ENCODE data around the gene CCDC88C. TPM values are rescaled to one million over a fixed set of nuclear protein-coding genes. Genes with fewer than 3 reads are reported as not detected.
A peak's percentile ranks its signal among the peaks of the same experiment; 100 is the strongest.

Gene CCDC88C
- total and polyA plus RNA-seq, 11 donors, result 2.4 to 15.6 (median 4.8) TPM

DNA sequence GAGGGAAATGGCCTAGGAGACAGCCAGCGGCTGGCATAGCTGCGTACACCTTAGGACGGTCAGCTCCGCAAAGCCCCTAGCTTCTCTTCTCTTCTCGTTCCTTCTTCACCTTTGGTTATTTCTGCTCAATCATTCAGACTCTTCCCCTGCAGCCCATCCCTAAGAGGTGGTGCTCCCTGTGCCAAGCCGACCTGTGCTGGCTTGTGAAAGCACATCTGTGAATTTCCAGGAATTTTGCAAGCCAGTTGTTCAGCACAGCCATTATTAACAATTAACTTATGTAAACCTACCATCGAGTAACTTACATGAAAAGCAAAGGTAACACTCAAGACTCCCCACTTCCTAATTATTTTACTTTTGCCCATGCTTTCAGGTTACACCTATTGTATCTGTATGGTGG lies 152.2 kb downstream of the CCDC88C start:
- Histone ChIP-seq H3K36me3 (no peaks in the 10 kb centered on the region), H3K9me3 (peaks cover 0 to 6% (median 0%) of the 10 kb centered on the region in 12 donors), H3K4me1 (peaks cover 0 to 24% (median 7%) of the 10 kb centered on the region in 12 donors), H3K4me3 (no peak overlapping the region), H3K27me3 (peaks cover 0 to 21% (median 0%) of the 10 kb centered on the region in 9 donors), H3K27ac (no peak overlapping the region)
- ATAC-seq, result no peak
- WGBS, 4 donors, result 94 to 97% (median 95%) methylated on average over 7 of the region's 7 CpGs
- peak in 1 of 5 donors; percentile 4 for DNase-seq
- intact Hi-C loops (cut with DNase I), result no loop called here
- TF ChIP-seq, protein P1, sequence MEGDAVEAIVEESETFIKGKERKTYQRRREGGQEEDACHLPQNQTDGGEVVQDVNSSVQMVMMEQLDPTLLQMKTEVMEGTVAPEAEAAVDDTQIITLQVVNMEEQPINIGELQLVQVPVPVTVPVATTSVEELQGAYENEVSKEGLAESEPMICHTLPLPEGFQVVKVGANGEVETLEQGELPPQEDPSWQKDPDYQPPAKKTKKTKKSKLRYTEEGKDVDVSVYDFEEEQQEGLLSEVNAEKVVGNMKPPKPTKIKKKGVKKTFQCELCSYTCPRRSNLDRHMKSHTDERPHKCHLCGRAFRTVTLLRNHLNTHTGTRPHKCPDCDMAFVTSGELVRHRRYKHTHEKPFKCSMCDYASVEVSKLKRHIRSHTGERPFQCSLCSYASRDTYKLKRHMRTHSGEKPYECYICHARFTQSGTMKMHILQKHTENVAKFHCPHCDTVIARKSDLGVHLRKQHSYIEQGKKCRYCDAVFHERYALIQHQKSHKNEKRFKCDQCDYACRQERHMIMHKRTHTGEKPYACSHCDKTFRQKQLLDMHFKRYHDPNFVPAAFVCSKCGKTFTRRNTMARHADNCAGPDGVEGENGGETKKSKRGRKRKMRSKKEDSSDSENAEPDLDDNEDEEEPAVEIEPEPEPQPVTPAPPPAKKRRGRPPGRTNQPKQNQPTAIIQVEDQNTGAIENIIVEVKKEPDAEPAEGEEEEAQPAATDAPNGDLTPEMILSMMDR (IDR thresholded peaks at IDR 0.05), result no peak
- TF ChIP-seq POLR2A (IDR thresholded peaks at IDR 0.05), result no peak

DNA sequence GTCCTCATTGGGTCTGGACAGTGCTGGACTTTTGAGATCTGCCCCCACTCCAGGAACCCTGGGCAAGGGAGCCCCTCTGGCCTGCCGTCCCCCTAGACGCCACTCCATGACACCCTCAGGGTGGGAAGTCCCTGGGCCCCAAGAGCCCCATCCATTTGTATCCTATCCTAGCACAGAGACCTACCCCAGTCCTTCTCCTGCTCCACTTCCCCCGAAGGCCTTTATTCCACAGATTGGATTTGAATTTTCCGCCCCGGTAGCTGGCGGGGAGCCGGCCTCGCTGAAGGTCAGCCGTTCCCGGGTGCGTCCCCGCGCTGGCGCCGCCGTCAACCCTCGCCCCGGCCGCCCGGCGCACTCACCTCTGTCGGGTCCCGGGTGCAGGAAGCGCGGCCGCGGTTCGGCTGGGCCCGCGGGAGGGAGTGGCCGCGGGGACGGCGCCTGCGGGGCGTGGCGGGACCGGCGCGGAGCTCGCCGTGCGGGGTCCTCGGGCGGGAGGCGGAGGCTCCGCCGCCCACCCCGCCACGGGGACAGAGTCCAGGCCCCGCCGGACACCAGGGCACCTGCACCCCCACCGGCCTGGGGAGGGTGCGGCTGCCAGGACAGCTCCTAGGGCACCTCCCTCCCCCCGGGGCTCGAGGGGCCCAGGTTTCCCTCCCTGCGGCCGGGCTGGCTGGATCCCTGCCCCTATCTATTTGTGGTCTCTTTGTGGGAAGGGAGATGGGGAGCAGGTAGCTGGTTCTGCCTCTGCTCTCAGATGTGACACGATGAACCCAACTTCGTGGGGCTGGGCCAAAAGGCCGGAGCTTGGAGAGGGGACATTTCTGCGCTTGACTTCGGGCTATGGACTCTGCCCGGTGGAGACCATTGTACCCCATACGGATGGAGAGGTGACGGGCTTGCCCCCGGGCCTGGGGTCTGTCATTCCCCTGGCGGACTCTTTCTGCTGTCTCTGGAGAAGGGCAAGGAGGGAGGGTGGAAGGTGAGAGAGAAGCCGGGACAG lies 153.2 kb downstream of the CCDC88C start:
- 10 to 19% (median 11%) methylated on average over 40 to 69 of the region's 69 CpGs for WGBS, 4 donors
- intact Hi-C loops (cut with DNase I), result no loop called here
- peak in 2 of 5 donors; percentile 37 to 43 for DNase-seq

DNA sequence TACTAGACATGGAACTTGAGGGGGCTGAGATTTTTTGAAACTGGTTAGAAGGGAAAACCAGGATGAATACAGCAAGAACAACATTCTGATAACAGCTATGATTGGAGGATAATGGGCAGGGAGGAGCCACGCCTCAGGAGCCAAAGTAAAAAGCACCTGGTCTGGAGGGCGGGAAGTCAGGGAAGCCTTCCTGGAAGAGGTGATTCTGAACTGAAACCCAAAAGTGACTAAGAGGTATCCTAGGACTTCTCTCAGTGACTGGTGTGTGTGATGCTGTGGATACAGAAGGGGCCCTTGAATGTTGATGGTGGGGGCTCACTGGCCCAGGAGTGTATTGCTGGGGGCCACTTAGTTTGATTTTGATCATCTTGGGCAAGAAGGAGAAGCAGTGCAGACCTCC lies 154.3 kb downstream of the CCDC88C start:
- TF ChIP-seq, protein P1 (IDR thresholded peaks at IDR 0.05), result no peak
- no peak for TF ChIP-seq POLR2A (IDR thresholded peaks at IDR 0.05)
- ATAC-seq (no peak), DNase-seq (no peak)
- H3K4me1 ChIP-seq, result peaks cover 0 to 16% (median 0%) of the 10 kb centered on the region in 12 donors
- H3K27ac ChIP-seq, result no peak overlapping the region
- intact Hi-C loops (cut with DNase I), result no loop called here
- 96 to 99% (median 97%) methylated on average over 2 of the region's 2 CpGs for WGBS, 4 donors
- peaks cover 0 to 6% (median 0%) of the 10 kb centered on the region in 12 donors for H3K9me3 ChIP-seq
- H3K27me3 ChIP-seq, result peaks cover 0 to 21% (median 0%) of the 10 kb centered on the region in 9 donors
- no peaks in the 10 kb centered on the region for H3K36me3 ChIP-seq
- peak overlapping the region in 1 of 12 donors; percentile 60 for H3K4me3 ChIP-seq

More for the DNA sequence above, 153.2 kb downstream of the CCDC88C start:
- Histone ChIP-seq H3K36me3 (no peaks in the 10 kb centered on the region), H3K9me3 (peaks cover 0 to 6% (median 0%) of the 10 kb centered on the region in 12 donors), H3K4me3 (peak overlapping the region in 11 of 12 donors; percentile 25 to 60 (median 47)), H3K4me1 (peaks cover 0 to 17% (median 2%) of the 10 kb centered on the region in 12 donors), H3K27ac (no peak overlapping the region), H3K27me3 (peaks cover 0 to 21% (median 0%) of the 10 kb centered on the region in 9 donors)
- no peak for TF ChIP-seq POLR2A (IDR thresholded peaks at IDR 0.05)
- TF ChIP-seq, protein P1 (IDR thresholded peaks at IDR 0.05), result no peak
- peak in 3 of 4 donors; percentile 25 to 64 (median 54) for ATAC-seq

DNA sequence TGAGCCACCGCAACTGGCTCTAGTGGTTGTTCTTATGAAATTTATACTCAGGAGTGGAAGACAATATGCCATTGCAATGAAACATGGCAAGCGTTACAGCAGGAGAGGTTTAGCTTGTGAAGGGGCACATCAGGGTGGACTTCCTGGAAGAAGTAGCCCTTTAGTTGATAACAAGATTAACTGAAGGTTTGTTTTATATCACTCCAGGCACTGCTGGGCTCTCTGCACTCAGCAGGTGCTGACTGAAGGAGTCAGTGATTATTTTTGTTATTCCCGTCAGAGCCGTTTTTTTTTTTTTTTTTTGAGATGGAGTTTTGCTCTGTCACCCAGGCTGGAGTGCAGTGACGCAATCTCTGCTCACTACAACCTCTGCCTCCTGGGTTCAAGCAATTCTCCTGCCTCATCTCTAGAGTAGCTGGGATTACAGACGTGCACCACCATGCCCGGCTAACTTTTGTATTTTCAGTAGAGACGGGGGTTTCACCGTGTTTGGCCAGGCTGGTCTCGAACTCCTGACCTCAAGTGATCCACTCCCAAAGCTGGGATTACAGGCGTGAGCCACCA lies 155.6 kb downstream of the CCDC88C start:
- H3K9me3 ChIP-seq, result peaks cover 0 to 6% (median 0%) of the 10 kb centered on the region in 12 donors
- WGBS, 4 donors, result 88 to 90% (median 89%) methylated on average over 11 of the region's 11 CpGs
- peaks cover 0 to 21% (median 0%) of the 10 kb centered on the region in 9 donors for H3K27me3 ChIP-seq
- no peak for DNase-seq
- peaks cover 0 to 27% (median 6%) of the 10 kb centered on the region in 12 donors for H3K4me1 ChIP-seq
- no peaks in the 10 kb centered on the region for H3K36me3 ChIP-seq
- H3K27ac ChIP-seq, result no peak overlapping the region
- intact Hi-C loops (cut with DNase I), result no loop called here
- ATAC-seq, result no peak
- TF ChIP-seq, protein P1 (IDR thresholded peaks at IDR 0.05), result no peak
- TF ChIP-seq POLR2A (IDR thresholded peaks at IDR 0.05), result no peak
- no peak overlapping the region for H3K4me3 ChIP-seq
